A549 (cell line): ENCODE results near the gene ADCY2. TPM values are rescaled to one million over a fixed set of nuclear protein-coding genes. Genes with fewer than 3 reads are reported as not detected.

ENCODE experiments used
- ATAC-seq, 2 experiments: fragments of 200-7000 bp in 1 of 2; fragments of >200 bp in 1 of 2; cut with Nextera tagmentation in 1 of 2; cut with Tn5 transposase in 1 of 2; 3 replicates each; pipeline versions ENCODE4 v1.8.0 to v1.9.1; 2018 to 2020; ENCODE audit warnings: mild to moderate bottlenecking in 1 of 2, moderate library complexity in 1 of 2
- CTCF ChIA-PET: fragments of 300-600 bp; sonication (Branson Sonifier 250); formaldehyde crosslinking; extraction: SDS; loops from one replicate; lab custom pipeline; 2021; ENCODE audit warnings: antibody characterized with exemption, inconsistent platforms; lab: Yijun Ruan, JAX
- POLR2A ChIA-PET: fragments of 350-600 bp; formaldehyde crosslinking; extraction: SDS; loops from one replicate; lab custom pipeline; 2021; ENCODE audit warnings: antibody characterized with exemption, inconsistent platforms; lab: Yijun Ruan, JAX
- DNase-seq, 2 experiments: peaks; one replicate each; pipeline versions ENCODE4 v3.0.0 to v3.0.0-alpha.2; 2011 to 2016; ENCODE audit warnings: low read depth in 1 of 2, low spot score in 1 of 2
- FAIRE-seq: peaks from 2 replicates; lab custom pipeline; 2011; peaks lifted over from hg19 to GRCh38; lab: Jason Lieb, UNC
- H3K27ac ChIP-seq, 2 experiments: fragments of >200 bp; sonication (Bioruptor Twin); formaldehyde crosslinking; 3 replicates each; pipeline ENCODE4 v1.5.1; 2016 to 2017
- H3K4me1 ChIP-seq: fragments of >200 bp; sonication (Bioruptor Twin); formaldehyde crosslinking; 3 replicates; pipeline ENCODE4 v1.6.1; 2016
- H3K4me2 ChIP-seq: fragments of >200 bp; sonication (Bioruptor Twin); formaldehyde crosslinking; 3 replicates; pipeline ENCODE4 v1.6.1; 2016
- H3K4me3 ChIP-seq: fragments of >200 bp; sonication (Bioruptor Twin); formaldehyde crosslinking; 3 replicates; pipeline ENCODE4 v1.5.1; 2016
- H3K9me3 ChIP-seq: fragments of >200 bp; sonication (Bioruptor Twin); formaldehyde crosslinking; 3 replicates; pipeline ENCODE4 v1.6.1; 2016
- ATOH8 ChIP-seq: fragments of 250-450 bp; sonication (Bioruptor Pico); IDR thresholded peaks from 2 replicates; pipeline ENCODE4 v1.5.0; 2020; ENCODE audit warnings: low read depth, mild to moderate bottlenecking, moderate library complexity
- BCL3 ChIP-seq: fragments of >200 bp; sonication (Bioruptor Twin); formaldehyde crosslinking; IDR thresholded peaks from 3 replicates; pipeline ENCODE4 v1.6.1; 2016
- BHLHE40 ChIP-seq: IDR thresholded peaks from 2 replicates; pipeline ENCODE4 v1.6.1; 2012; ENCODE audit warnings: low read depth, low read length, inconsistent platforms
- CBX8 ChIP-seq: fragments of 200-600 bp; sonication (generic); IDR thresholded peaks from 2 replicates; pipeline ENCODE4 v1.6.1; 2016
- CEBPB ChIP-seq, 2 experiments: fragments of >200 bp in 1 of 2; sonication (Bioruptor Twin) in 1 of 2; formaldehyde crosslinking in 1 of 2; IDR thresholded peaks; 2 replicates each; pipeline ENCODE4 v1.6.1; 2012 to 2016
- CHD2 ChIP-seq: fragments of 150-350 bp; IDR thresholded peaks from 2 replicates; pipeline ENCODE4 v1.6.1; 2014; ENCODE audit warnings: low read length; ENCODE audit not compliant: partially characterized antibody
- EP300 ChIP-seq, 2 experiments: fragments of >200 bp; sonication (Bioruptor Twin); formaldehyde crosslinking; IDR thresholded peaks; 2 replicates in 1 of 2; 3 replicates in 1 of 2; pipeline ENCODE4 v1.6.1; 2016 to 2017
- FOXS1 ChIP-seq: fragments of 250-450 bp; sonication (Bioruptor Pico); IDR thresholded peaks from 2 replicates; pipeline ENCODE4 v1.5.0; 2020; ENCODE audit warnings: mild to moderate bottlenecking, moderate library complexity
- HEYL ChIP-seq: fragments of 250-450 bp; sonication (Bioruptor Pico); IDR thresholded peaks from 2 replicates; pipeline ENCODE4 v1.8.0; 2021; ENCODE audit warnings: mild to moderate bottlenecking, moderate library complexity
- HOXB13 ChIP-seq: fragments of 250-450 bp; sonication (Bioruptor Pico); IDR thresholded peaks from 2 replicates; pipeline ENCODE4 v1.5.0; 2020; ENCODE audit warnings: low read depth, mild to moderate bottlenecking, moderate library complexity
- JUN ChIP-seq, 2 experiments: fragments of >200 bp; sonication (Bioruptor Twin); formaldehyde crosslinking; IDR thresholded peaks; 2 replicates in 1 of 2; 3 replicates in 1 of 2; pipeline ENCODE4 v1.6.1; 2016 to 2017
- KDM1A ChIP-seq: fragments of 200-600 bp; sonication (generic); IDR thresholded peaks from 2 replicates; pipeline ENCODE4 v1.6.1; 2016; ENCODE audit warnings: low read depth, mild to moderate bottlenecking
- MAZ ChIP-seq: fragments of 150-350 bp; IDR thresholded peaks from 2 replicates; pipeline ENCODE4 v1.6.1; 2014; ENCODE audit warnings: antibody characterized with exemption, low read depth, low read length, borderline replicate concordance
- MYC ChIP-seq: IDR thresholded peaks from 2 replicates; pipeline ENCODE4 v1.6.1; 2012; ENCODE audit warnings: mild to moderate bottlenecking, inconsistent platforms, low read length, improper control_type of control experiment, borderline replicate concordance
- NFE2L2 ChIP-seq: fragments of 150-350 bp; conservative IDR thresholded peaks from 2 replicates; pipeline ENCODE4 v1.6.1; 2014; ENCODE audit warnings: low read length
- NR3C1 ChIP-seq: fragments of >200 bp; sonication (Bioruptor Twin); formaldehyde crosslinking; IDR thresholded peaks from 3 replicates; pipeline ENCODE4 v1.6.1; 2017
- PHF8 ChIP-seq: fragments of 200-600 bp; sonication (generic); IDR thresholded peaks from 2 replicates; pipeline ENCODE4 v1.6.1; 2016; ENCODE audit warnings: low read depth, mild to moderate bottlenecking, antibody characterized with exemption, moderate library complexity, borderline replicate concordance
- POLR2A ChIP-seq: IDR thresholded peaks from 2 replicates; pipeline ENCODE4 v1.6.1; 2012; ENCODE audit warnings: mild to moderate bottlenecking, low read length
- POLR2AphosphoS2 ChIP-seq: conservative IDR thresholded peaks from 2 replicates; pipeline ENCODE4 v1.6.1; 2012; ENCODE audit warnings: low read length, improper control_type of control experiment, inconsistent platforms
- RARB ChIP-seq: fragments of 250-450 bp; sonication (Bioruptor Pico); IDR thresholded peaks from 2 replicates; pipeline ENCODE4 v1.8.0; 2021; ENCODE audit warnings: mild to moderate bottlenecking, moderate library complexity
- REST ChIP-seq: fragments of 200-600 bp; sonication (generic); IDR thresholded peaks from 2 replicates; pipeline ENCODE4 v1.6.1; 2016; ENCODE audit warnings: antibody characterized with exemption, mild to moderate bottlenecking, moderate library complexity
- RFX5 ChIP-seq: fragments of 450-650 bp; IDR thresholded peaks from 2 replicates; pipeline ENCODE4 v1.7.1; 2014; ENCODE audit warnings: antibody characterized with exemption, mild to moderate bottlenecking, moderate library complexity
- SMC3 ChIP-seq: fragments of >200 bp; sonication (Bioruptor Twin); formaldehyde crosslinking; IDR thresholded peaks from 3 replicates; pipeline ENCODE4 v1.6.1; 2018; ENCODE audit warnings: inconsistent platforms
- SREBF2 ChIP-seq: fragments of 450-650 bp; IDR thresholded peaks from 2 replicates; pipeline ENCODE4 v1.6.1; 2014; ENCODE audit warnings: mild to moderate bottlenecking, moderate library complexity
- TP53 ChIP-seq: fragments of 250-450 bp; sonication (Bioruptor Pico); IDR thresholded peaks from 2 replicates; pipeline ENCODE4 v1.5.0; 2021; ENCODE audit warnings: mild to moderate bottlenecking, moderate library complexity
- ZNF302 ChIP-seq: fragments of 250-450 bp; sonication (Bioruptor Pico); IDR thresholded peaks from 2 replicates; pipeline ENCODE4 v1.9.0; 2021; ENCODE audit warnings: inconsistent platforms, mild to moderate bottlenecking, moderate library complexity
- ZSCAN20 ChIP-seq: fragments of 250-450 bp; sonication (Bioruptor Pico); IDR thresholded peaks from 2 replicates; pipeline ENCODE4 v1.8.0; 2022; ENCODE audit warnings: mild to moderate bottlenecking, moderate library complexity
- WGBS: methylation state at CpG from one replicate; pipeline ENCODE4 v1.1.6; 2017; ENCODE audit errors: missing lambda C conversion rate; 5-methylcytosine and 5-hydroxymethylcytosine counted together
- polyA plus RNA-seq, 4 experiments: library from polyadenylated mRNA; depleted of rRNA in 3 of 4; stranded (reverse); fragments of >200 nt; fragmentation: RNase III in 1 of 4; extraction: RNeasy Plus Mini Kit Qiagen cat#74134 plus additional on column Dnase treatment in 1 of 4; gene quantifications; 2 replicates in 3 of 4; 3 replicates in 1 of 4; pipeline ENCODE4 v1.2.3, GENCODE V29; 2011 to 2017

ADCY2 gene
- polyA plus RNA-seq, 2 of the 4 experiments (the other 2 are of a cell fraction): not detected

- FAIRE-seq (no peak), ATAC-seq (no peak), DNase-seq (no peak)
- CTCF ChIA-PET: no interaction called here
- Histone ChIP-seq H3K4me2 (no peak overlapping the region), H3K27ac (no peak overlapping the region), H3K9me3 (no peaks in the 10 kb centered on the region), H3K4me1 (no peaks in the 10 kb centered on the region), H3K4me3 (no peak overlapping the region)
- POLR2A ChIA-PET: no interaction called here
- 3% methylated on average over 3 of the region's 3 CpGs for WGBS
- TF ChIP-seq ATOH8 (no peak), HOXB13 (CRISPR knock-in tag) (no peak), ZSCAN20 (no peak), MYC (no peak), NFE2L2 (no peak), REST (no peak), FOXS1 (CRISPR knock-in tag) (no peak), ZNF302 (CRISPR knock-in tag) (no peak), EP300 (IDR thresholded peaks at IDR 0.05) (no peak), CBX8 (no peak), RFX5 (no peak), KDM1A (no peak), RARB (CRISPR knock-in tag) (no peak), POLR2AphosphoS2 (no peak), SMC3 (no peak), TP53 (no peak), PHF8 (no peak), NR3C1 (no peak), BHLHE40 (no peak), HEYL (CRISPR knock-in tag) (no peak)
Observed at GRCh38 chr5:7663808-7664207, 267.9 kb downstream of the ADCY2 start.

GRCh38 chr5:7664208-7664607 is 268.3 kb downstream of the ADCY2 start:
- 5% methylated on average over 2 of the region's 2 CpGs for WGBS
- no peak overlapping the region for H3K4me3 ChIP-seq
- no peaks in the 10 kb centered on the region for H3K4me1 ChIP-seq
- CTCF ChIA-PET: no interaction called here
- no peak overlapping the region for H3K27ac ChIP-seq
- no peak for FAIRE-seq
- DNase-seq: no peak
- POLR2A ChIA-PET: no interaction called here
- H3K9me3 ChIP-seq: no peaks in the 10 kb centered on the region
- no peak overlapping the region for H3K4me2 ChIP-seq
- no peak for TF ChIP-seq KDM1A
- TF ChIP-seq JUN (IDR thresholded peaks at IDR 0.05): no peak
- no peak for TF ChIP-seq POLR2A
- no peak for TF ChIP-seq REST
- TF ChIP-seq HEYL (CRISPR knock-in tag): no peak
- no peak for TF ChIP-seq EP300 (IDR thresholded peaks at IDR 0.05)
- TF ChIP-seq ATOH8: no peak
- TF ChIP-seq CHD2: no peak
- TF ChIP-seq ZNF302 (CRISPR knock-in tag): no peak
- no peak for TF ChIP-seq CEBPB (IDR thresholded peaks at IDR 0.05)
- no peak for TF ChIP-seq SREBF2
- no peak for TF ChIP-seq BCL3
- no peak for TF ChIP-seq ZSCAN20
- no peak for TF ChIP-seq MAZ
- no peak for ATAC-seq
